Measurements from ENCODE around the gene DNAJC5.

DNAJC5 gene

DNA sequence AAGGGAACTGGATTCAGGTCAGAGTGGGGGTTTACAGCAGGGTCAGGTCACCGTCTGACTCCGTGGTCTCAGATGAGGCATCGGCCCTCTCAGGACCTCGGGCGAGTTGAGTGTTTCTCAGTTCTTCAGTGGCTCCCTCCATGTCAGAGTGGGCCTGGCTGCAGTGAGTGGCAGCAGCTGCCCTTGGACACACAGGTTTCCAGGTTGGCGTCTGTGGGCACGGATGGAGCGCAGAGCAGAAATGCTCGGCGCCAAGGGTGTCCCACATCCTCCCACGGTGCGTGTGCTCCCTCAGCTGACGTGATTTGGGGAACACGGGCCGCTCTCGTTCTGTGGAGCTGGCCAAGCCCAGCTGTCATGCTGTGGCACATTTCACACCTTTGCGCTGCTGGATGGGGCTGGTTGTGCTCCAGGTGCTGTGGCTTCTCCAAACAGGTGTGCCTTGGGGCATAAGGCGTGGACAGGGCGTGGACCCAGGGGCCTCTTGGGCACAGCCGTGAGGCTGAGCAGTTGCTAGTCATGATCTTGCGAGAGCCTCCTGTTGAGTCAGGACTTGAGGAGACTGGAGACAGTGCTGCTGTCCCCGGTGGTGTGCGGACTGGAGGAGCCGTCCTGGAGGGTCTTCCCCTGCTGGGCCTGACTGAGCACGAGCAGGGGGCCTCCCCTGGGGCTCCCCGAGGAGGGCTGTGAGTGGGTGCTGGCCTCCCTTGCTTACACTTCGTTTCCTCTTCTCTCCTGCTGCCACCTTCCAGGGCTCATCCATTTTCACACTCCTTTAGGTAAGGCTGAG lies 9.5 kb upstream of the DNAJC5 start:
- DNase-seq: no peak

DNA sequence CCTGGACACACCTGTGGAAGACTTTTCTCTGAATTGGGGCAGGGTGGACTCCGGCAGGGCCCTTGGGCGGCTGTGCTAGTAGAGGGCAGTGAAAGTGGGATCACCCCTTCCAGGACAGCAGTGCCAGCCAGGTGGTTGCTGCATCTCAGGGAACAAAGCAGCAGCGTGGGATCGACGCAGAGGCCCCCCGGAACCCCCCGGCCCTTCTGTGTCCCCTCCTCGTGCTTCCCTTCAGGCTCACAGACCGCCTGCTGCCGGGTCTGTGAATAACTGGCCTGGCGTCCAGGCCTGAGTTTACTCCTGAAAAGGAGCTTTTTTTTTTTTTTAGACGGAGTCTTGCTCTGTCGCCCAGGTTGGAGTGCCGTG lies 8.9 kb upstream of the DNAJC5 start:
- no peak for DNase-seq

DNA sequence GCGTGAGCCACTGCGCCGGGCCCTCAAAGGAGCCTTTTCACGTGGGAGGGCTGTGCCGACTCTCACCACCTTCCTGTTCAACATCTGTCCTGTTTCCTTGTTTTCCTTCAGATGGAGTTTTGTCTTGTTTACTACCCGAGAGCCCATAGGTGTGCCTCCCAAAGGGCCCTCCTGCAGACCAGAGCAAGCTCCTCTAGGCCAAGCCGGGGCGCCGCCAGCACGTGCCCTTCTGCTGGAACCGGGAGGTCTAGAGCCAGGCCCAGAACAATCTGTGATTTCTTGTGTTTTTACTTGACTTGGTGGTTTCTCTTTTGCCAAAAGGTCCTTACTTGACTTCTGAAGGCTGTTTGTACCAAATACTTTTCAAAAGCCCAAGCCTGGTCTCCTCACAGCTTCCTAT lies 8.0 kb upstream of the DNAJC5 start:
- no peak for DNase-seq

DNA sequence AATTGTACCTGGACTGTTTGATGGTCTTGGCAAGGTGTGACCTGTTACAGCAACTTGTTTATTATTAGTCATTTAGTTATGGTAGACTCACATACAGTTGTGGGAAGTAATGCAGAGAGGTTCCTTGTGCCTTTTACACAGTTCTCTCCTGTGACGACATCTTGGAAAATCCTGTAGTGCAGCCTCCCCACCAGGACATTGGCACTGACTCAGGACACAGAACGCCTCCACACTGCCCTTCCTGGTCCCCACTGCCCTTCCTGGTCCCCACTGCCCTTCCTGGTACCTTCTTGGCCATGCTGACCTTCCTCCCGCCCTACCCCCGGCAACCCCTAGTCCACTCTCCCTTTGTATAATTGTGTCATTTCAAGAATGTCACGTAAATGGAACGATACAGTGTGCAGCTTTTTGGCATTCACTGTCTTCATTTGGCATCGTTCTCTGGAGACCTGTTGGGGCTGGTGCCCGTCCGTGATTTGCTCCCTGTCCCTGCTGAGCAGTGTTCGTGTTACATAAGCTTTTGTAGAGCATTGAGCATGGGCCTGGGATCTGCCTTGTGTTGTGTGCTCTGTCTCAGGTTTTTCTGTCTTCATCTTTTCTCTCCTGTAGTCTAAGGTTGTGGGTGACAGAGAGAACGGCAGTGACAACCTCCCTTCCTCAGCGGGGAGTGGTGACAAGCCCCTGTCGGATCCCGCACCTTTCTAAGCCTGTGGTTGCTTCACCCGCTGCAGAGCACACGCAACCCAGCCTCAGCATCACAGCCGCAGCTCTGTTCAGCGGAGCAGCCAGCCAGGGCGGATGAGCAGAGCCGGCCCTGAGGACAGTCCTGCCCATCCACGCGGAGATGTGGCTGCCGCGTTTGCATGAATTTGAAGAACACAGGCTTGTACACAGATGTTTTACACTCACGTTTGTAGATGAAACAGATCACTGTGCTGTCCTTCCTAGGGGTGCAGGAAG lies 5.4 kb upstream of the DNAJC5 start:
- no peak for DNase-seq

DNA sequence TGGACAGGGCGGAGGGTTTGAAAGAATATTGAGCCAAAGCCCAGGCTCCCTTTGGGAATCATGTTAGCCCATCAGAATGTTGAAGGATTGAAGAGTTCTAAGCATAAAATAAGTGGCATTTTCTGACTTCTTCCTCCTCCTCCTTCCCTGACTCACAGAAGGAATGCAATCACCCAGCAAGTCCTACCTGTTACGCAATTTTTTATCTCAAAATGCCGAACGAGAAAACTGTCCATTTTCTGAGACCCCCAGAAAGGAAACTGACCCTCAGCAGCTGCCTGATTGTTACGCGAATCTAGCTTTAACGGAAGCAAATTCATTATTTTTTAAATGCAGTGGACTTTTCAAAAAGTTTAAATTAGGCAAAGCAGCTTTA lies 4.7 kb upstream of the DNAJC5 start:
- no peak for DNase-seq

DNA sequence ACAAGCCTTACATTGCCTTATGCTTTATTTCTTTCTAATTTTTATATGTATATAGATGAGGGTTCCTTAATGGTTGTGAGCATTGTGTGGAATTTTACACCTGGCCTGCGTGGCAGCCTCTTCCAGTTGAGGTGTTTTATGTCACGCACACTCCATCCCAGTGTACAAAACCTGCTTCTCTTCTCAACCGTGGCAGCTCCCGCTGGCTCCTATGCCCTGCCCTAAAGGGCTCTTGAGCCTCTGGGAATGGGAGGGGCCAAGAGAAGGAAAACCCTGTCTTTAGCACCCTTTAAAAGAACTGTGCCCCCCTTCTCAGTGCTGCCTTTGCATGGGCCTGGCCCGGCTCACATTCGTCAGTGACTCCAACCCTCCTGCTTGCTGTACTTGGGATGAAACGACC lies 4.3 kb upstream of the DNAJC5 start:
- DNase-seq: no peak

DNA sequence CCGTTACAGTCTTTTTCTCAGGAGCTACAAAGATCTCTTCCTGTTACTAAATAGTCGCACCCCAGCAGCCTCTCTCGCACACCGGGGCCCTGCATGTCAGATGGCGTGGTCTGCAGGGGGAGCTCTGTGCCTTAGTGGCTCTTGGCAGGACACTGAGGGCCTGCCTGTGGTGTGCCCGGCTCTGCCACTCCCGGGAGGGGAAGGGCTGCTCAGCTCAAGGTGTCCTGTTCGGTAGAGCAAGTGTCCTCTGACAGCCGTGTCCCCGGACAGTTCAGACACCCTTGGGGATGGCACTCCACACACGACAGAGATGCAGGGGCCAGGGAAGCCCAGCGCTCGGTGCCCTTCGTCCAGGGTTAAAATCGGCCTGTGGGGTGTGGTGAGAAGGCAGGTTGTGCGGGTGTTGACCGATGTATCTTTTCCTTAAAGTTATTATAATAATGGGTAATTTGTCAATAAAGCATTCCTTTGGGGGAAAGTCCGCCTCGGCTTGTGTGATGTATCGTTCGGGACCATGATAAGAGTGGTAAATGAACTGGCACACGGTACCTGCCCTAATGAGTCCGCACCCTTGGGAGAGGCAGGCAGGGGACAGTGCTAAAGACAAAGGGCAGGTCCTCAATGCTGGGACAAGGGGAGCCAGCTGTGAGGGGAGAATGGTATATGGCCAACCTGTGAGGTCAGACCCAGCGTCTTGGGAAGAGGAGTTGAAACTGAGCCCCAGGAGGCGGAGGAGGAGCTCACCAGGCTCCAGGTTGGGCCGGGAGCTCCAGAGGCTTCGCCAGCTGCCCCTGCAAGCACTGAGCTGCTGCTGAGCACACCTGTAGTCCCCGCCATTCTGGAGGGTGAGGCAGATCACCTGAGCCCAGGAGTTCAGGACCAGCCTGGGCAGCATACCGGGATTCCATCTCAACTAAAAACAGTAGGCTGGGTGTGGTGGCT lies 3.6 kb upstream of the DNAJC5 start:
- no peak for DNase-seq

DNA sequence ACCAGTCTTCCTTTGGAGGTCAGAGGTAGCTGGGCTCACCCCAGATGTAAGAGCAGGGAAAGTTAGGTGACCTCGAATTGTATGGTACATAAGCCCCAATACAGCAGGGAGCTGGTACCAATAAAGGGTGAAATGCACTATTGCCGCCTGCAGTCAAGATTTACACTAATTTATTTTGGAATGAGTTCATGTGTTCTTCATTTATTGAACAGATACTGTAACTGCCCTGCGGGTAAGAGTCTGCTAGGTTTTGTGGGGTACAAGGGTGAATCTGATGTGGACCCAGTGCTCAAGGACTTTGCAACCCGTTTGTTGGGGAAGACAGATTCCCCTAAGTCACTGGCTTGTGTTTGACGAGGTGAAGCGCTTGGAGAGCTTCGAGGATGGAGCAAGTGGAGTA lies 2.5 kb upstream of the DNAJC5 start:
- no peak for DNase-seq

DNA sequence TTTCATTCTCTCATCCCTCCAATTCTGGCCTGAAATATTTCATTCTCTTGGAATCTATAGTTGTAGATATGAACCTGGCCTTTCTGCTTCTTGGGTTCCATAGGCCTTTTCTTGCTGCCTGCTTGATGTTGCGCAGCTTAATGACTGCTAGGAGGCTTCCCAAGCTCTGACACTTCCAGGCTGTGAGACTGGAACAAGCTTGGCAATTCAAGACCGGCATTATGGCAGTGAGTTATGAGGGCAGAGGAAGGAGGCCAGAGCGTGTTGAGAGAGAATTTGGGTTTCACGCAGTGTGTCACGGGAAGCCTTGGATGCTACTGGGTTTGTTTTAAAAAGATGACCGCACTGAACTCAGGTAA lies 948 bp upstream of the DNAJC5 start:
- no peak for DNase-seq

DNA sequence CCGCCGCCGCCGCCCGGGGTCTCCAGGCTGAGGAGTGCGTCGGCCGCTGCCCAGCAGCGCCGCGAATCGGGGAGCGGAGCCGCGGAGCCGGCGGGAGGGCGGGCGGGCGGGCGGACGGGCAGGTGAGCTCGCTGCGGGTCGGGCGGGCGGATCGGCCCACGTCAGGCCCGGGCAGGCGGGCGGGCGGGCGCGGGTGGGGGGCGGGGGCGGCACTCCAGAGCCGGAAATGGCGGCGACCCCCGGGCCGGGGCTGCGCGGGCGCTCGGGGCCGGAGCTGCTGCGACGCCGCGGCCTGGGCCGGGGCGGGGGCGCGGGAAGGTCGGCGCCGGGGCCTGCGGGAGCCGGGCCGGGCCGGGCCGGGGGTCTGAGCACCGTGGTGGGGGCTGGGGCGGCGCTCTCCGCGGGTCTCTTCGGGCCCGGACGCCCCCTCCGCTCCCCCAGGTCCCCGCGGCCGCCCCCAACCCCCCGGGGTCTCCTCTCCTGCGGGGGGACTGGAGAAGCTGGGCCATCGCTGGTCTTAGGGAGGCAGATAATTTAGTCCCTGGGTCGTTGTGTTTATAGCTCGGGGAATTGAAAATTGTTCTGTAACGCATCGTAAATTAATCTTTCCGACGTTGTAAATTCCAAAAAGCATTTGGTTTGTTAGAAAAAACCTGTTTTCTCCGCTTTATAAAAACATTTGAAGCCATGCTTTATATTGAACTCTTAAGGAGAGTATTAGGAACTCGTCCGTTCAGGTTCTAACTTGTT lies 451 bp downstream of the DNAJC5 start:
- DNase-seq: no peak

DNA sequence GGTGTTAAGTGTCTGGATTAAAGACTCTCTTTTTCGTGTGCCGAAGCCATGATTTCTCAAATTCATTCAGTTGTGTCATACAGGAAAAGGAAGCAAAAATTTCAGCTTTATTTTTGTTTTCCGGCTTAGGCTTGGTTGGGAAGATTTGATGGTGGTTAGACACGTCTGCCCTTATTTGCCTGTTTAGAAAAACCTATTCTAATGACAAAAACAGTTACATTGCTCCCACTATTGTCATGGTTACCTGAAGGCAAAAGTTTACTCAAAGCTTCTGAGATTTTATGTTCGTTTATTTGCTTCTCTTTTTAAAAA lies 982 bp downstream of the DNAJC5 start:
- no peak for DNase-seq

DNA sequence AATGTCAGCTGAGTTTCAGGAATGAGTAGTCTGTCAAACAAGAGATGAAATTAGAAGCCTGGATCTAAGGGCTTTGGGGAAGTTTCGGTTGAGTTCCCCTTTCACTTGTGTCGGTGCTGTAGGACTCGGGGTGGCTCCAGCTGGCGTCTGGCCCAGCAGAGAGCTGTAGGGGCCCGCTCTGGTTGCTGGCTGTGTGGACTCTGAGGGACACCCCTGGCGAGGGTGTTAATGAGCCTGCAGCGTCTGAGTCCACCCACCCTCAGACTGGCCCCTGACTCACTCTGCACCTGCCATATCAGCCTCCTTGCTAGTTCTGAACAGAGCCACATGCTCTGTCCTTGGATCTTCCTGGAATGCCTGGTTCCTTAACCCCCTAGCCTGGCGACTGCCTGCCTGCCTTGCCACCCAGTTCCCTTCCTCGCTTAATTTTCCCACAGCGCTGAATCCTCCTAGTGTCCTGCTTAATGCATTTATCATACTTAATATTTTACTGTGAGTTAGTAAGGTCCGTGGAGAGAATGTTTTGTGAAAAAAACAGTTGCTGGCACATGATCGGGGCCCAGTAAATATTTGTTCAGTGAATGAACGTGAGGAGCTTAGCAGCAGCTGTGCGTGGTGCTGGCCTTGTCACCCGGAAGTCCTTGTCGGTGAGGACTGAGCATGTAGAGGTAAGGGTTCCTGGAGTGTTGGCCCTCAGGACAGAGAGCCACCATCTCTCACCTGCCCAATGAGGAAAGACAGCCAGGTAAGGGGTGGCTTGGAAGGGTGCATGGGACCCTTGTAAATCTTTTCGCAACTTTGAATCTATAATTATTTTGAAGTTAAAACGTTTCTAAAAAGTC lies 1.6 kb downstream of the DNAJC5 start:
- no peak for DNase-seq

DNA sequence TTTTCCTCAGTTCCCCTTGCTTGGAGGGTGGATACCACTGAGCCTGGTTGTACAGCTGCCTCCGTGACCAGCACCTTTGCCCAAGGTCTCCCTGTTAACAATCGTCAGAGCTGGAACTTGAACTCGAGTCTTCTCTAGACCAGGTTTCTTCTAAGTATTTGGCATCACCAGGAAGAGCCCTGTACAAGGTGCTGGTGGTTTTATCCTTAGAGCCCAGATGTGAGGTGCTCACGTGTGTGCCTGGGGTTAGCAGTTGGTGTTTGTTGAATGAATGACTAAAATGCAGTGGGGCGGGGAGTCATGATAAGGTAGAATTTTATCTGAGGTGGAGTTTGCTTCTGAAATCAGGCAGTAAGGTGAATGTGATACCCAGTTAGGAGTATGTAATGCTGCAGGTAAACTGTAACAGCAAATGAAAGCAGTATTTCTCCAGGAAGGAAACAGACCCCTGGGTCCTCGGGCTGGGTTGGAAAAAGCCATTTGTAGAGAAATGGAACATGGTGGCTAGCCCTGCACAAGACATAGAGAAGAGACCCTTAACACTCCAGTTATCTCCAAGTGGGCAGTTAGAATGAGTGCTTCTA lies 3.1 kb downstream of the DNAJC5 start:
- DNase-seq: no peak

DNA sequence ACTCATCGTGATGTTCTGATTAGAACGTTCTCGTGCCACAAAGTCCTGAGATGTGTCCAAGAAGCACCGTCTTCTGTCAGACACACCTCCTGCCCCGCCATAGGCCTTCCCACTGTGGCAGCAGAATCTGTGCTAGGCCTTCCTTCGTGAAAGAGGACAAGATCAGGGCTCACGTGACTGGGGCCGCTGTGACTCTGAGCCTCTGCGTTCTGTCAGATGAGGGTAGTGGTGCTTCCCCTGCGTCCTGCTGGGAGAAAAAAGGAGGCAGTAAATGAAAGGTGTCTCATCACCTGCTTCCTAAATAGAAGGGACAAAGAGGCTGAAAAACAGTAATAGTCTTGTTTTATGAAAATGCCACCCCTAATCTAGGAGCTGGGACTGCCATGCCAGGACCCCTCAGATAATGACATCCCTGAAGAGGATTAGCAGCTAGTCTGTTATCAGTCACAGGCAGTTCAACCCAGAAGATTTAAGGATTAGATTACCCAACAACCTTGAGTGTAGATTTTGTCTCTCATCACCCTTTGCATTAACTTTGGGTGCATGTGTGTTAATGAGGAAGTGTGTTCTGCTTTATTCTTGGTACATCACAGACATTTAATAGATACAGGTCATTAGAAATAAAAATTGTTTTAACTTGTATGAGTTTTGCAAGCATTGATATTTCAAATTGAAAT lies 4.1 kb downstream of the DNAJC5 start:
- no peak for DNase-seq

DNA sequence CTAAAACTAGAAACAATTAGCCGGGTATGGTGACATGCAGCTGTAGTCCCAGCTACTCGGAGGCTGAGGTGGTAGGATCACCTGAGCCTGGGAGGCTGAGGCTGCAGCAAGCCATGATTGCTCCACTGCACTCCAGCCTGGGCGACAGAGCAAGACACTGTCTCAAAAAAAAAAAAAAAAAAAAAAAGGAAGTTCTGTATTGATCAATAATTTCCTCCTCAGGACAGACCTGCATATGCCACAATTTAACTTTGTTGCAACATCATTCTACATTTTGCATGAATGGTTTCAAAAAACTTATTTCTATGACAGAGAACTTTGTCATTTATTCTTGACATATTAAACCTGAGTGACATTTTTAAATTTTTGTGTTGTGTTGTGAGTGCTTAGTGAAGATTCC lies 5.5 kb downstream of the DNAJC5 start:
- DNase-seq: no peak

DNA sequence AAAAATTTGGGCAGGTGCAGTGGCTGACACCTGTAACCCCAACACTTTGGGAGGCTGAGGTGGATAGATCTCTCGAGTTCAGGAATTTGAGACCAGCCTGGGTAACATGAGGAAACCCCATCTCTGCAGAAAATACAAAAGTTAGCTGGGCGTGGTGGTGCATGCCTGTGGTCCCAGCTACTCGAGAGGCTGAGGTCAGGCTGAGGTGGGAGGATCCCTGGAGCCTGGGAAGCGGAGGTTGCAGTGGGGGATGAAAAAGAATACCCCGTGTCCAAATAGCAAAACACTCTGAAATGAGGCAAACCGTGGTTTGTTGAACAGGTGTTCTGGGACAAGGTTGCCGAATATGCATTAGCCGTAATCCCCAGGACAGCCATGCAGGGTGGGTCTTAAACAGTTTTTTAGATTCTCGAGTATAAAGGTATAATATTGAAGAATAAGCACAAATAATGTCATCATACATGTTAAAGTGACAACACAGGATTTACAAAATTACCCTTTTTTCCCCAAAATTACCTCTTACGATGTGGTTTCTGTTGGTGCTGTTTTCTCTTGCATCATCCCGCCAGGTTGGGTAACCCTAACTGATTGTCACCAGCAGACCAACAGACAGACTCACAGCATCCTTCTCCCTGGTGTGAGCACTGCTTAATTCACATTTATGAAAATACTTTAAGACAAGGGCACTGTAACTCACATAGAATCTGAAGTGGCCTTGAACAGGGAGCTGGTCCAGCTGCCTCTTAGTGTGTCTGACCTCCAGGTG lies 9.1 kb downstream of the DNAJC5 start:
- no peak for DNase-seq

DNA sequence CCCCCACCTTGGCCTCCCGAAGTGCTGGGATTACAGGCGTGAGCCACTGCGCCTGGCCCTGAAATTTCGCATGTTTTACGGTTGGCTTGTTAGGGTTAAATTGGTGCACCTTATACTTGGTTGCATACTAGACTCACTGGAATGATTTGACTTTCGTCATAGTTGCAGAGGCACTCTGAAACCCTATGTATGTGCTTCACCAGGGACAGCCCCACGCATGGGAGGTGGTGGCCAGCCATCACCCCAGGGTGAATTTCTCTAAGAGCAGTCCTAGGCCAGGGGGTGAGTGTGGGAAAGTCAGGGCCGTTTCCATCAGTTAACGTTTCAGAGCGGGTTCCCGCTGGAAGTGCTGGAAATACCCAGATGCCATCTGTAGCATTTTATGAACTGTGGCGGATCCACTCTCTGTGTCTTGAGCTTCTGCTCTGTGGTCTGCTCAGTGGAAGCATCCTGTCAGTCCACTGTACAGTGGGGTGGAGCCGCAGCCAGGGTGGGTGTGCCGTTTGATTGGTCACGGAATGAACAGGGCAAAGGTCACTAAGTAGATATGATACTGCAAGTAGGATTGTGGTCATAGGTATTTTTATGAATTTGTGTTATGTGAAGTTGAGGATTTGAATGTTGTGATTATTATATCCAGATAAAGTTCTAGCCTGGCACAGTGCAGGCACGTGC lies 13.2 kb downstream of the DNAJC5 start:
- no peak for DNase-seq

DNA sequence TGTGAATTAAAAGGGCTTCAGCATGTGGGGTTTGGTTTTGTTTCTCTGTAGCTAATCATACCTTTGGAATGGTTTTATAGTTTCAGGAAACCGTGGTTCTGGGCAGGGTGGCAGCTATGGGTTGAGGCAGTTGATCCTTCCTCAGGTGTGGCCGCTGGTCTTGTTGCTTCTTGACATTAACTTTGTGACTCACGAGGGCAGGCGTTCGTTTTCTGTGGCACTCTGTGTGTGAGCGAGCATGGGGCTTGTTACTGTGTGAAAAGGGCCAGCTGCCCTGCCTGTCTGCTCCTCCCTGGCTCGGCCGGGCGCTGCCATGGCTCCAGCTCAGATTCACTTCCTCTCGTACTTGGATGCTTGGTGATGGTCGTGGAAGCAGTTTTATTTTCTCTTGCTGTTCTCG lies 16.2 kb downstream of the DNAJC5 start:
- DNase-seq: no peak

DNA sequence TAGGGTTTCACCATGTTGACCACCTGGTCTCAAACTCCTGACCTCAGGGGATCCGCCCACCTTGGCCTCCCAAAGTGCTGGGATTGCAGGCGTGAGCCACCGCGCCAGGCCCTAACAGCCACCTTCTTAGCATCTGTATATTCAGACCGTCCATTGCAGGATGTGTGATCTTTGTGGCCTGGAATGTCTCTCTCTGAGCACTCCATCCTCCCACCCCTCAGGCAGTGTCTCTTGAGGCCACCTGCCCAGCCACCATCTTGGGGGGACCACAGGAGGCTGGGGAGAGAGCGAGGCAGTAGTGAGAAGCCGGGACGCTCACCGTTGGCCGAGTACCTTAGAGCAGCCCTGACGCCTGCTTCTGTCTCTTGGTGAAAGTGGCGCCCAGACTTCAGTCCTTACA lies 18.8 kb downstream of the DNAJC5 start:
- DNase-seq: no peak
